Effector CD8-positive, alpha-beta T cell (primary cell): ENCODE results near the gene SGCG.
"Not testable (repeated sequence)": the region's sequence is repeated elsewhere in the genome, so short reads cannot be mapped to it uniquely, and the experiment has no call there.

Source experiments
- DNase-seq: peaks from one replicate; lab custom pipeline; 2025; lab: John Stamatoyannopoulos, UW

The SGCG gene

DNA sequence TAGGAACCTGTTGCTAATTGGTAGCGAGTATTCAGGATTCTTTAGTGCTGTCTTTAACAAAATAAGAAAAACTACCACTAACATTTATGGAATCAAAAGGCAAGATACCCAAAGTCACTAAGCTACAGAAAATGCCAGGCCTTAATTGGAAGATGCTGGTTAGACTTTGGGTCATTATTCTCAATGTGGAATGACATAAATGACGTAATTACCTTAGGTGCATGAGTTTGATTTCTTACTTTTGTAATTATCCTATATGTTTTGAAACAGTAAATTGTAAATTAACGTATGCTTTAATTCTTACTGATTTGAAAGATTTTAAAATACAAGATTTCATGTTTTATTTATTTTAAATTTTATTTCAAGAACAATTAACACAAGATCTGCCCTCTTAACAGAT is 25.0 kb downstream of the SGCG start:
- no peak for DNase-seq

DNA sequence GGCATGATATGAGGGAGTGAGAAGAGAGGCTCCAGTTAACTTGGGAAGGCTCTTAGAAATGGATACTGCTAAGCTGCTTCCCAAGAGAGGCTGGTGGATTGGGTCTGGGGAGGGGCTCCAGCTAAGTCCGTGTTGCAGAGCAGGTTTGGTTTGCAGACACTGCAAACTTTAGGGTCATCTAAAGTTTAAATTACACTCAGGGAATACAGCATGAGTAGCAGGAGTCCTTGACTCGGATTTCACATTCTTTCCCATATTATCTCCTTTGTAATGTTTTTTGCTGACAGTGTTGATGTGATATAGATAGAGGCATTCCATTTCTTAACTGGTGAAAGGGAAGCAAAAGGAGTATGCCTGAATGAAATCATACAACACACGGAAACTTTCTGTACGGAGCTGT is 31.9 kb downstream of the SGCG start:
- DNase-seq: no peak

DNA sequence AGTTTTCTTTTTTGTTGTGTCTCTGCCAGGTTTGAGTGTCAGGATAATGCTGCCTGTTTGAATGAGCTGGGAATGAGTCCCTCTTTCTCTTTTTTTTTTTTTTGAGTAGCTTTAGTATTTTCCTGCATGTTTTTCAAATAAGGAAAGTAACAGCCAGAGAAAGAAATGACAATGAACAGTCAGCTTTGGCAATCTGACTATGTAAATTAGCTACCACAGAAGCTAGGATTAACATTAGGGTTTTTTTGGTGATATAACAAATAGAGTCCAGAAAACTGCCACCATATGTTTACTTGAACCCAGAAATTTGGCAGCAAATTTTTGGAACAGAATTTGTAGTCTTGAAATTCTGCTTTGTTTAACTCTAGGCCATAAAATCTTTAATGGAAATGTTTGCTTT is 50.5 kb downstream of the SGCG start:
- DNase-seq: no peak

DNA sequence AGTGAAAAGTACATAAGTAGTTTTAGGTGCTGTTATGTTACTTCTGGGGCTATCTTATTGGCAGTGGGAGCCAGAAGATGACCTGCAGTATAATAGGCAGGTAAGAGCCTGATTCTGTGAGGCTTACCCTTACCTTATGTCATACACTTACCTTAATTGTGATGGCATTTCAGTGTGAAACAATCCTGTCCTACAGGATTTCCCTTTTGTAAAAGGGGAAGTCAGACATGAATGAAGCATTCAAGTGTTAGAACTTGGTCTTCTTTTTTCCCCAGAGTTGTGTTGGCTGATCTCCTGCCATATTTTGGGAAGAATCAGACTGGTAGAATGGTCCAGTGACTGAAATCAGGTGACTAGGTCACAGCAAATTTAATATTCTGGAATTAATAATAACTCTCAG is 55.2 kb downstream of the SGCG start:
- no peak for DNase-seq

DNA sequence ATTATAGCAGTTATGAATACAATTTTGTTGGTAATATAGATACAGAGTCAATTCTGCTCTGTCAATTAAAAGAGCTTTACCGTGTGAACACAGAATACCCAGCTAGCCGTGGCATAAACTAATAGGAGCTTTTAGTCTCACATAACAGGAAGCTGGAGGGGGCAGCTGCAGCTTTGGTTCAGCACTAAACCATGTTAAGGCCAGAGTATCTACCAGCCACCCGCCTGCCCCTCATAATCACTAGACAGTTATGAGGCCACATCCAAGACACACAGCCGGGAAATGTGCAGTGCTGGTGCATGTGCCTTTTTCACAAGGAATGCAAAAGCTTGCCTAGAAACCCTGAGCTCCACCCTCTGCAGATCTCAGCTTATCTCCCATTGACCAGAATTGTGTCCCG is 62.3 kb downstream of the SGCG start:
- no peak for DNase-seq

DNA sequence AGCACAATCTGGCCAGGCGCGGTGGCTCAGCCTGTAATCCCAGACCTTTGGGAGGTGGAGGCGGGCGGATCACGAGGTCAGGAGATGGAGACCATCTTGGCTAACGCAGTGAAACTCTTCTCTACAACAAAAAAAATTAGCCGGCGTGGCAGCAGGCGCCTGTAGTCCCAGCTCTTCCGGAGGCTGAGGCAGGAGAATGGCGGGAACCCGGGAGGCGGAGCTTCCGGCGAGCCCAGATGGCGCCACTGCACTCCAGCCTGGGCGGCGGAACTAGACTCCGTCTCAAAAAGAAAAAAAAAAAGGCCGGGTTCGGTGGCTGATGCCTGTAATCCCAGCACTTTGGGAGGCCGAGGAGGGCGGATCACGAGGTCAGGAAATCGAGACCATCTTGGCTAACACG is 67.6 kb downstream of the SGCG start:
- not testable (repeated sequence) for DNase-seq

DNA sequence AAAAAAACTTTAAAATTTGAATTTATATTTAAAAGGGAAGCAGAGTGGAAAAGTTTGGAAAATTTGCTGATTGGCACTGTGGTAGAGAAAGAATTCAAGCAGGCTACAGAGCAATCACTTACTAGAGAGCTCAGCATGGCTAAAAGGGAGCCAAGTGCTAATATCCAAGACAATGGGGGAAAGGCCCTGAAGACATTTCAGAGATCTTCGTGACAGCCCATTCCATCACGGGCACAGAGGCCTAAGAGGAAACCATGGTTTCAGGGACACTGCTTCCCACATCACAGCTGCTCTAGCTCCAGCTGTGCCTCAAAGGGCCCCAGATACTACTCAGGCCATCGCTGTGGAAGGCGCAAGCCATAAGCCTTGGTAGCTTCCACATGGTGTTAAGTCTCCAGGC is 73.7 kb downstream of the SGCG start:
- DNase-seq: no peak

DNA sequence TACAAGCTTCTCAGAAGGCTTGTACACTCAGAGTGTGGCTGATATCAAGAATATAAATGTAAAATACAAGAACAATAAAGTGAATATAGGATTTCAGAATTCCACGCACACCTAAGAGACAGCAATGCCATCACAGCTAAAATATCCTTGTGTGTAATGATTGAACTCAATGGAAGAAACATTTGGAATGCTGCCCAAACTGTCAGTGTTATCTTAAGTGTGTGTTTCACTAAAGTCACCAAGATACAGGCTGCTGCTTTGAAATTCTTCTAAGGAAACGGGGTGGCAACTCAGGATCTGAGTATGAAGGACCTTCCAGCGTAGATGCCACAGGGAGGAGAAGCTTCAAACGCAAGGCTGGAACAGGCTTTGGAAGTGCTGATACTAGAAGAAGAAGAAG is 86.8 kb downstream of the SGCG start:
- no peak for DNase-seq

DNA sequence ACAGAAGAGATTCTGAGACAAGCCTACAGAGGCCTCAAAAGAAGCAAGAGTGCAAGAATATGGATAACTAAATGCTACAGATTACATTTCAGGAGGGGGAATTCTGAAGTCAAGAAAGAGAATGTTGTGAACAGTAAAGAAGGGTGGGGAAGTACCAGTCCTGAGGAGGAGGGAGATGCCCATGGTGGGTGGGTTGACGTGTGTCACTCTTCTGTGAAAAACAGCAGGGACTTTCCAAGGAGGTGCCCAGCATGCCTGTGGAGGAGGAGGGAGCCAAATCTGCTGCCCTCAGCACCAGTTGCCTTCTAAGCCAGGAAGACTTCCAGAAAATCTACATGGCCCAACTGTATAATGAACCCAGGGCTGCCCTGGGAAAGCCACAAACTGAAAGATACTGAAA is 87.7 kb downstream of the SGCG start:
- no peak for DNase-seq

DNA sequence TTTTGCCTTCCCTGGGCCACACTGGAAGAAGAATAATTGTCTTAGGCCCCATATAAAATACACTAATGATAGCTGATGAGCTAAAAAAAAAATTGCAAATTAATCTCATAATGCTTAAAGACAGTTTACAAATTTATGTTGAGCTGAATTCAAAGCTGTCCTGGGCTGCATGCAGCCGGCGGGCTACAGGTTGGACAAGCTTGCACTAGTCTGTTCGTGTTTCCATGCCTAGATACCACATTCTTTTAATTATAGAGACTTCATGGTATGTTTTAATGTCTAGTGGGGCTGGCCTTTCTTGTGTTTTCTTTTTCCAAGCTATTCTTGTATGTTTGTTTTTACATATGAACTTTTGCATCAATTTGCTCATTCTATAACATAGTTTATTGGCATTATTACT is 90.6 kb downstream of the SGCG start:
- DNase-seq: no peak

DNA sequence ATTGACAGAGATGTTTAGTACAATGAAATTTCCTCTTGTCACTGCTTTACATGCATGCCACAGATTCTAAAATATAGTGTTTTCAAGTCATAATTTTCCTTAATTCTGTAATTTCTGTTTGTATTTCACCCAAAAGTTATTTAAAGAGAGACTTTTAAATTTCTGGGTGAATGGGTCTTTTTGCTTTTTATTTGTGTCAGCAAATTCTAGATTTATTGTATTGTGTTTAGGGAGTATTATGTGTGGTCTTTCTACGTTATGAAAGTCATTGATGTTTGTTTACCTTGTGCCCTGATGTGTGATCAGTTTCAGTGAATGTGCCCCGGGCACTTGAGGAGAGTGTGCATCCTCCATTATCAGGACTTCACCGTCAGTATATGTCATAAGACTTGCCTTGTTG is 92.7 kb downstream of the SGCG start:
- DNase-seq: no peak

DNA sequence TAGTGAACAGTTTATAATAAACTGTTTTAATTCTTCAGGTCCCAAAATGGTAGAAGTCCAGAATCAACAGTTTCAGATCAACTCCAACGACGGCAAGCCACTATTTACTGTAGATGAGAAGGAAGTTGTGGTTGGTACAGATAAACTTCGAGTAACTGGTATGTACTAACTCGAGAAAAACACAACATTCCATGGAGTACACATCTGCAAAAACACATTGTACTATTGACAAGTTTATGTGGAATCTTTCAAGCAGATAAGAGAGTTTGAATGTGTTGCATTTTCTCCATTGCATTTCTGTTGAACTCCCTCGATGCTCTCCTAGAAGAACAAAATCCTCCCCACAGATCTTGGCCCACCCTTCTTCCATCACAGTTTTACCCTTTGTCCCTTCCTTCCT is 98.5 kb downstream of the SGCG start:
- no peak for DNase-seq

DNA sequence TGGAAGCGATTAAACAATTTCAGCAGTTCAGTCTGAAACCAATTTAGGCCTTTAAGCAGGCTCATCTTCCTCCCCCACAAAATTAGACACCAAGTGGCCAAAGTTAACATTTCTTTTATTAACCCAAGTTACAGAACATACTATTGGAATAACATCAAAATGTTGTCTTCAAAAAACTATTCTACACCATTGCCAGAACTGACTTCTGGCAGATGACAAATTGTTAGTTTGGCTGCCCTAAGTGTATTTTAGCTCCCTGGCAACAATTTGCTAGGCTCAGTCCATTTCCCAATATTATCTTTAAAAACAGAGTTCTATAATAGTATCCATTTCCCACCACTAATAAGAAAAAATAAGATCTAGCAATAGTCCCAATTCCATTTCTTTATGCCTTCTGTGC is 107.8 kb downstream of the SGCG start:
- no peak for DNase-seq

DNA sequence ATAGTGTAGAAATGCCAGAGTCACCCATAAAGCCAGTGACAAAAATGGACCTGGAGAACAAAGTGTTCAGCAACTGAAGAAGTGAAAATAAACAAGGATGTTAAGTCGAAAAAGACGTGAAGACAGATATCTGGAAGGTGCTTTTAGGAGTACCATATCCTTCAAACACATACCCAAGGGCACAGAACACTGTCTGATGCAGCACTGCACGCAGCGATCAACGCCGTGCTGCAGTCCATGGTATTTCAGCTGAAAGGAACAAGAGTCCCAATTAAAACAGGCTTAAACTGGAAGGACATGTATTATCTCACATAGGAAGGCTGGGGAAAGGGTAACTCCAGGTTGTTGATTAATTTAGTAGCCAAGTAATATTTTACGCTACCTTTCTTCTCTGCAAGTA is 108.2 kb downstream of the SGCG start:
- DNase-seq: no peak

DNA sequence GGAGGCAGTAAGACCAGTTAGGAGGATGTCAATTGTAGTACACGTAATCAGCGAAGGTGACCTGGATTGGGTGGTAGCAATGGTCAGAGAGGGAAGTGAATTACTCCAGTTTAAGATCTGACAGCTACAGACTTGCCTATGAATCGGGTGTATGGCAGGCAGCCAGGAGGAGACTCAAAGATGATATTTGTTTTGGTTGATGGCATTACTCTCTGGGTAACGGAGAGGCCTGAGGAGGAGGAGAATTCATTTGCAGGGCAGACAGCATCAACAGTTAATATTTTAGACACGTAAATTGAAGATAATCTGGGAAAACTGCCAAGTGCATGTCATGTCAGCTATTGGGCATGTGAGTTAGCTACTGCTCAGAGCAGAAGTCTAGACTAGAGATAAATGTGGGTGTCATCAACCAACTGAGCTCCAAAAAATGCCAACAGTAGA is 109.2 kb downstream of the SGCG start:
- DNase-seq: no peak

DNA sequence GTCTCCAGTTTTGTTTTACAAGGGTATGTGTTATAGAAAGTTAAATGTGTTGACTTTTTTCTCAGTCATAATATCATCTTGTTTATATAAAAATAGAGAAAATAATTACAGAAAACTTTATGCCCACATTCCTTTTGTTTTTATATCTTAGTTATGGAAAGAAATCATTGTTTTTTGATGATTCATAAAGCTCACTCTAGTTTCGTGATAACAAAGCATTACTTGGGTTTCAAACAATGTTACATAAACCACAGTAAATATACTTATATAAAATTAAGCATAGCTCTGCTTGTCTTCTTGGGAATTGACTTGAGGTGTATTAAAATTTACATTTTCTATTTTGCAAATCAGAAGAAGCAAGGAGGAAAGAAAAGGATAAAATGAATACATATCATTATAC is 111.8 kb downstream of the SGCG start:
- DNase-seq: no peak

DNA sequence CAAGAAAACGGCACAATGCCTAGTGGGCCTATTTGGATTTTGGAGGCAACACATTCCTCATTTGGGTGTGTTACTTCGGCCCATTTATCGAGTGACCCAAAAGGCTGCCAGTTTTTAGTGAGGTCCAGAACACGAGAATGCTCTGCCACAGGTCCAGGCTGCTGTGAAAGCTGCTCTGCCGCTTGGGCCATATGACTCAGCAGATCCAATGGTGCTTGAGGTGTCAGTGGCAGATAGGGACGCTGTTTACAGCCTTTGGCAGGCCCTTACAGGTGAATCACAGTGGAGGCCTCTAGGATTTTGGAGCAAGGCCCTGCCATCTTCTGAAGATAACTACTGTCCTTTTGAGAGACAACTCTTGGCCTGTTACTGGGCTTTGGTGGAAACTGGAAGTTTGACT is 134.1 kb downstream of the SGCG start:
- DNase-seq: not testable (repeated sequence)

DNA sequence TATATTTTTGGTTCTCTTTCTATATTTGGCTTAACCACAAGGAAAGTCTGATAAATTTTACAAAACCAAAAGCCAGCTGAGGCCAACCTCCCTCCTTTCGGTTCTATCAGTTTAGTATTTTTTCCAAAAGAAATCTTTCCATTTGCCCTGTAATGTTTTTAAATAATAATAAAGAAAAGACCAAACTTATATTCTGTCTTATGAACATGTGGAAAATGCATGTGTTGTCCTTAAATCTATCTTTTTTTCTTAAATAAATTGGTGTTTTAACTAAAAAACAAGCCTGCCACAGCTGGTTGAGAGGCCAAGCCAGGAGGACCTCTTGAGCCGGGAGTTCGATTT is 139.1 kb downstream of the SGCG start:
- no peak for DNase-seq

DNA sequence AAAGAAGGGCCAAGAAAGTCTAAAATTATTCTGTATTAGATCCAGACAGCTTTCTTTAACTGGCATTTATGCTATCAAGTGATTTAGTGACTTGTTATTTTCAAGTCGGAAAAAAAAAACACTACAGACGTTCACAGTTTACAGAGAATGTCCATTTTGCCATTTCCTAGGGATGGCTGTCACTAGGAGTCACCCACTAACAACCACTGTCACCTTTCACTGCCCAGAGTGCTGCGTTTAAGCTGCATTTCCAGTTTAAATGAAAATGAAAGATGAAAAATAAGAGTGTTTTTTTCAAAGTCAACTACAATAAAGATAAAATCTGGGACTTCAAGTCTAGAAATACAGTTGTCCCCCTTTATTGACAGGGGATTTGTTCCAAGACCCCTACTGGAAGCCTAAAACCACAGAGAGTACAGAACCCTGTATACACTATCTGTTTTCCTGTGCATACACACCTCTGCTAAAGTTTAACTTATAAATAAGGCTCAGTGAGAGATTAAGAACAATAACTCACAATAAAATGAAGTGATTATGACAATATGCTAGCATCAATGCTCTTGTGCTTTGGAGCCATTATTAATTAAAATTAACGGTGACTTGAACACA is 140.3 kb downstream of the SGCG start:
- DNase-seq: no peak

DNA sequence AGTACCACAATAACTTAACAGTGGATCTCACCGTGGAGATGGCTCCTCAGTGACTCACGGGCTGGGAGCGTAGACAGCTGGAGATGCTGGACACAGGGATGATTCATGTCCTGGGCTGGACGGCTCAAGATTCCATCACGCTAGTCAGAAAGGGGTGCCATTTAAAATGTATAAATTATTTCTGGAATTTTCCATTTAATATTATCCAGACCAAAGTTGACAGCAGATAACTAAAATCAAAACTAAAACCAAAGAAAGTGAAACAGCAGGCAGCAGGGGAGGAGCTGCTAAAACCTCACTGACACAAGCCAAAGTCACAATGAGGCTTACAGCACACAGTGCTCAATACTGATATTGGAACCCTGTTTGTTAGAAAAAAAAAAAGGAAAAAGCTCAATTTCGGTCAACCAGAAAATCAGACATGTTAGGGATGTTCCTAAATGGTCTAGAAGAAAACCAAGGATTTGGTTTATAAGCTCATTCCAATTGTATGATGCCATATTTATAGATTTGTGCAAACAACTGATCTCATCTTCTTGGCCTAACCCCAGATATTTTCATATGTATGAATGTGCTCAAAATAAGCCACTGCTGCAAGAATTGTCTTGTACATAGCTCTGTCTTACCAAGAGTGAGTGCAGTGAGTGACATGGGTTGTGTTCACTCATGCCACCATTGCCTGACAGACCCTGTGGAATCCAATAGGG is 140.9 kb downstream of the SGCG start:
- no peak for DNase-seq

DNA sequence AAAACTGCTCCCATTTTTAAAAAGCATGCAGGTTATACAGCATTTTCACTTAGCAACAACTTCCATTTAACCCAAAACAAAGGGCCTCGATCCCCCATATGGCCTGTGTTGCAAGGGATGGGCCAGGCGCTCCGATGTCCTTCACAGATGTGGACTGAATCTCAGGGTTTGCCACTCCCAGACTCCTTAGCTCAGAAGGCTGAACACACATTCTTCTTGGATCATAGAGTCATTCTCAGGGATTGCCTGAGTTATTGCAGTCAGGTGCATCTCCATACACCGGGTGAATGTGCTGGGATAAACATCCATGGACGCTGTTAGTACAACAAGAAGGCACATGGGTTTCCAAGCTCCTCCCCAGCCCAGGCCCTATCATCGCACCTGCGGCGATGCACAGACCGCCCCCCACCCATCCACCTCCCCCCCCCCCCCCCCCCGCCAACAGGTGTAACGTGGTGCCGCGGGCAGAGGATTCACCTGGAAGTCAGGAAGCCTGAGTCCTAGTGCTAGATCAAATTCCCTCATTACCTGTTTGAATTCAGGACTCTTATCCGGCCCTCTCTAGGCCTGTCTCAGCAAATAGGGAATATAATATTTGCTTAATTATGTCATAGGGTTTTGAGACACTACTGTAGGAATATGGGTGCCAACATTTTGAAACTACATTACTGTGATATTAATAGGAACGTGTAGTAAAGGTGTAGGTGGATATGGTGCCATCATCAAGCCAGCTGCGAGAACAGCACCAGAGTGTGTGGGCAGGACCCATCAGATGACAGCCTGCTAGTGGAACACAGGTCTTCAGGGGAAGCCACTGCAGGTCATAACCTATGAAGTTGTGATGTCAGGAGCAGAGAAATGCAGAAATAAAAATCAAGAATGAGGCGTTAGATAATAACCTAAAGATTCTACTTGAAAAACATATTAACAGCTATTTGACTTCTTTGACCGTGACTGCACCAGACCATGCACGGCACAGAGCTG is 141.9 kb downstream of the SGCG start:
- no peak for DNase-seq

DNA sequence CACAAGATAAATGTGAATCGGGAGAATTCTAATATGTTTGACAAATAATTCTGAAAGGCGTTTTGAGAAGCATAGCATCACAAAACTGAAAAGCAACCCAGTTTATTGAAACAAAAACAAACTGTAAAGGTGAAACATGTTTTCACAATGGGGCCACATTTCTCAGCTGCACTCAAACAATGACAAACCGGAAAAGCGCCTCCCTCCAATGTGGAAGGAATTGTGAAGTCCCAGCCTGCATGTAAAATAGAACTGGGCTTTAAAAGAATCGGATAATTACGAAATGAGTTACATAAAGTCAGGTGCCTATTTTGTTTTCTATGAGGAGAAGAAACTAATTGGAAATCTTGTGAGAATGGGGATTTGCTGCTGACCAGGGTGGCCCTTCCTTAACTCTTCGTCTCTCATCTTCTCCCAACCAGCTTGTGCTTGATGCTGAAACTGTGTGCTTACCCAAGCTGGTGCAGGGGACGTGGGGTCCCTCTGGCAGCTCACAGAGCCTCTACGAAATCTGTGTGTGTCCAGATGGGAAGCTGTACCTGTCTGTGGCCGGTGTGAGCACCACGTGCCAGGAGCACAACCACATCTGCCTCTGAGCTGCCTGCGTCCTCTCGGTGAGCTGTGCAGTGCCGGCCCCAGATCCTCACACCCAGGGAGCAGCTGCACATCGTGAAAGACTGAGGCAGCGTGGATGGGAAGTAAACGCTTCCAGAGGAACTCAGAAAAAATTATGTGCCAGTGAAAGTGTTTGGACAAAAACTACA is 143.3 kb downstream of the SGCG start:
- no peak for DNase-seq
